IMR-90 (cell line): ENCODE results near the gene BEAN1. TPM values are rescaled to one million over a fixed set of nuclear protein-coding genes. Genes with fewer than 3 reads are reported as not detected.

Experiments used
- ATAC-seq: fragments of 200-7000 bp; cut with Tn5 transposase; 2 replicates; pipeline ENCODE4 v1.9.1; 2020; ENCODE audit warnings: low read depth, mild to moderate bottlenecking, moderate library complexity
- BruUV-seq: library from RNA; stranded (reverse); fragments of 400-500 nt; replicated peaks from 2 replicates; lab custom pipeline; 2021; lab: Mats Ljungman, UMichigan
- CTCF ChIA-PET: fragments of 300-600 bp; formaldehyde crosslinking; extraction: SDS; loops from one replicate; lab custom pipeline; 2021; ENCODE audit warnings: antibody characterized with exemption; lab: Yijun Ruan, JAX
- POLR2A ChIA-PET: fragments of 300-600 bp; sonication (Branson Sonifier 250); formaldehyde crosslinking; loops from one replicate; lab custom pipeline; 2022; ENCODE audit warnings: antibody characterized with exemption; ENCODE audit not compliant: unreplicated experiment; lab: Charles Lee
- DNase-seq: peaks from one replicate; pipeline ENCODE4 v3.0.0; 2013
- H2AFZ ChIP-seq: replicated peaks from 2 replicates; pipeline ENCODE3; 2013; ENCODE audit warnings: low read length, mild to moderate bottlenecking; ENCODE audit not compliant: poor library complexity
- H2AK5ac ChIP-seq: 2 replicates; pipeline ENCODE4 v1.6.1; 2013; ENCODE audit warnings: low read depth, low read length, inconsistent platforms
- H2AK9ac ChIP-seq: replicated peaks from 2 replicates; pipeline ENCODE3; 2013; ENCODE audit warnings: mild to moderate bottlenecking, low read depth, low read length, moderate library complexity; ENCODE audit not compliant: poor library complexity
- H2BK120ac ChIP-seq: 2 replicates; pipeline ENCODE4 v1.6.1; 2013; ENCODE audit warnings: low read depth, low read length, inconsistent platforms
- H2BK15ac ChIP-seq: 3 replicates; pipeline ENCODE4 v1.6.1; 2013; ENCODE audit warnings: low read depth, low read length, inconsistent platforms
- H2BK20ac ChIP-seq: 2 replicates; pipeline ENCODE4 v1.6.1; 2013; ENCODE audit warnings: low read depth, mild to moderate bottlenecking, inconsistent platforms, low read length, moderate library complexity
- H2BK5ac ChIP-seq: 2 replicates; pipeline ENCODE4 v1.6.1; 2013; ENCODE audit warnings: mild to moderate bottlenecking, low read depth, low read length, inconsistent platforms; ENCODE audit not compliant: poor library complexity, severe bottlenecking
- H3K14ac ChIP-seq: replicated peaks from 2 replicates; pipeline ENCODE4 v1.6.1; 2013; ENCODE audit warnings: low read depth, low read length, inconsistent platforms
- H3K18ac ChIP-seq: 2 replicates; pipeline ENCODE4 v1.6.1; 2013; ENCODE audit warnings: low read depth, low read length, control low read depth
- H3K23ac ChIP-seq: 2 replicates; pipeline ENCODE4 v1.6.1; 2013; ENCODE audit warnings: low read depth, low read length, inconsistent platforms
- H3K27ac ChIP-seq: 2 replicates; pipeline ENCODE4 v1.5.1; 2013; ENCODE audit warnings: mild to moderate bottlenecking, control low read depth, low read length; ENCODE audit not compliant: insufficient read depth
- H3K27me3 ChIP-seq: 2 replicates; pipeline ENCODE4 v1.6.1; 2013; ENCODE audit warnings: low read length; ENCODE audit not compliant: control insufficient read depth, insufficient read depth
- H3K36me3 ChIP-seq: 2 replicates; pipeline ENCODE4 v1.6.1; 2013; ENCODE audit warnings: low read length, mixed read lengths; ENCODE audit not compliant: control insufficient read depth, insufficient read depth
- H3K4ac ChIP-seq: 2 replicates; pipeline ENCODE4 v1.6.1; 2013; ENCODE audit warnings: low read depth, low read length, inconsistent platforms
- H3K4me1 ChIP-seq: 2 replicates; pipeline ENCODE4 v1.6.1; 2013; ENCODE audit warnings: low read length, mixed read lengths; ENCODE audit not compliant: control insufficient read depth, insufficient read depth
- H3K4me2 ChIP-seq: 2 replicates; pipeline ENCODE4 v1.6.1; 2013; ENCODE audit warnings: low read depth, mild to moderate bottlenecking, control low read depth, low read length, moderate library complexity
- H3K4me3 ChIP-seq: 2 replicates; pipeline ENCODE4 v1.5.1; 2013; ENCODE audit warnings: low read depth, mild to moderate bottlenecking, control low read depth, low read length, moderate library complexity; ENCODE audit not compliant: insufficient read depth
- H3K56ac ChIP-seq: 2 replicates; pipeline ENCODE4 v1.6.1; 2013; ENCODE audit warnings: low read length, inconsistent platforms; ENCODE audit not compliant: insufficient read depth; ENCODE audit errors: extremely low read depth
- H3K79me1 ChIP-seq, 2 experiments: 2 replicates each; pipeline ENCODE4 v1.6.1; 2013; ENCODE audit warnings: low read length in 2 of 2, inconsistent platforms in 1 of 2, low read depth in 1 of 2
- H3K9ac ChIP-seq: 2 replicates; pipeline ENCODE4 v1.6.1; 2013; ENCODE audit warnings: low read depth, low read length, control low read depth
- H3K9me1 ChIP-seq: 2 replicates; pipeline ENCODE4 v1.6.1; 2013; ENCODE audit warnings: low read length, inconsistent platforms; ENCODE audit not compliant: insufficient read depth
- H3K9me3 ChIP-seq: 2 replicates; pipeline ENCODE4 v1.6.1; 2013; ENCODE audit warnings: low read length; ENCODE audit not compliant: control insufficient read depth, insufficient read depth
- H4K20me1 ChIP-seq: 2 replicates; pipeline ENCODE4 v1.6.1; 2013; ENCODE audit warnings: low read length, inconsistent platforms; ENCODE audit not compliant: insufficient read depth
- H4K5ac ChIP-seq: 2 replicates; pipeline ENCODE4 v1.6.1; 2013; ENCODE audit warnings: mild to moderate bottlenecking, low read depth, low read length, control low read depth
- H4K8ac ChIP-seq, 2 experiments: 2 replicates each; pipeline ENCODE4 v1.6.1; 2013; ENCODE audit warnings: low read depth in 2 of 2, low read length in 2 of 2, control low read depth in 1 of 2, inconsistent platforms in 1 of 2
- H4K91ac ChIP-seq: 2 replicates; pipeline ENCODE4 v1.6.1; 2013; ENCODE audit warnings: low read depth, low read length, inconsistent platforms; ENCODE audit not compliant: insufficient read depth
- CEBPB ChIP-seq: IDR thresholded peaks from 2 replicates; pipeline ENCODE4 v1.6.1; 2012; ENCODE audit warnings: low read depth, low read length, improper control_type of control experiment
- MAZ ChIP-seq: IDR thresholded peaks from 2 replicates; pipeline ENCODE4 v1.6.1; 2012; ENCODE audit warnings: low read depth, mild to moderate bottlenecking, low read length, improper control_type of control experiment, moderate library complexity, borderline replicate concordance
- NFE2L2 ChIP-seq: fragments of 150-350 bp; IDR thresholded peaks from 2 replicates; pipeline ENCODE4 v1.6.1; 2016; ENCODE audit warnings: low read depth, mild to moderate bottlenecking, low read length
- WGBS, 2 experiments: methylation state at CpG; one replicate each; pipeline versions ENCODE4 v1.1.5 to v1.1.7; 2013; ENCODE audit warnings: missing lambda C conversion rate in 2 of 2; ENCODE audit not compliant: insufficient read length in 1 of 2; ENCODE audit errors: extremely low coverage in 2 of 2; 5-methylcytosine and 5-hydroxymethylcytosine counted together
- dilution Hi-C: fragments of 300-500 bp; cut with HindIII; formaldehyde crosslinking; loops from one replicate; pipeline ENCODE4 v1.14.3; 2018; ENCODE audit warnings: low sequenced_read_pairs; ENCODE audit not compliant: unreplicated experiment
- in situ Hi-C: fragments of 300-500 bp; cut with MboI; formaldehyde crosslinking; loops from 3 replicates; pipeline ENCODE4 v1.14.3; 2019; ENCODE audit warnings: low sequenced_read_pairs, inconsistent platforms, mixed read lengths
- intact Hi-C: fragments of 100-400 bp; cut with micrococcal nuclease; formaldehyde crosslinking; loops from 2 replicates; pipeline ENCODE4 v1.10.0; 2022
- polyA plus RNA-seq, 3 experiments: library from polyadenylated mRNA; depleted of rRNA; stranded (reverse); fragments of >200 nt; gene quantifications; 2 replicates each; pipeline ENCODE4 v1.2.3, GENCODE V29; 2012; ENCODE audit warnings: low replicate concordance in 1 of 3
- total RNA-seq: library from RNA; depleted of rRNA; stranded (reverse); fragments of >200 nt; gene quantifications from 2 replicates; pipeline ENCODE4 v1.2.3, GENCODE V29; 2012

BEAN1 gene
- total and polyA plus RNA-seq, 2 of the 4 experiments (the other 2 are of a cell fraction) = not detected

GRCh38 chr16:66400503-66401380 lies 26.4 kb upstream of the BEAN1 start:
- ChIA-PET CTCF (no interaction called here), POLR2A (no interaction called here)
- no peak for TF ChIP-seq MAZ
- TF ChIP-seq CEBPB = no peak
- TF ChIP-seq NFE2L2 = no peak
- DNase-seq = no peak
- Histone ChIP-seq H2BK15ac (no peak overlapping the region), H3K4ac (no peak overlapping the region), H3K14ac (no peak overlapping the region), H3K27me3 (peaks cover 36% of the 10 kb centered on the region), H2AFZ (no peak overlapping the region), H3K27ac (no peak overlapping the region), H4K91ac (no peak overlapping the region), H3K4me3 (no peak overlapping the region), H3K9me1 (no peaks in the 10 kb centered on the region), H2BK120ac (no peak overlapping the region), H2AK9ac (no peak overlapping the region), H3K4me2 (no peak overlapping the region), H3K23ac (no peak overlapping the region), H3K79me1 (no peaks in the 10 kb centered on the region), H2AK5ac (no peak overlapping the region), H2BK5ac (no peak overlapping the region), H3K9me3 (peaks cover 2% of the 10 kb centered on the region; the same call in 1 of the 2 replicates), H3K4me1 (no peaks in the 10 kb centered on the region), H4K20me1 (no peaks in the 10 kb centered on the region), H3K18ac (no peak overlapping the region), H3K56ac (no peak overlapping the region), H2BK20ac (no peak overlapping the region), H4K8ac (no peak overlapping the region), H4K5ac (no peak overlapping the region), H3K9ac (no peak overlapping the region), H3K36me3 (no peaks in the 10 kb centered on the region)
- BruUV-seq = no TSS peak
- intact Hi-C loops = loop anchor here (10.0 kb wide), 1 partner anchor 344 kb away; no protein-coding TSS in a partner anchor
- dilution Hi-C loops = no loop called here
- no peak for ATAC-seq
- in situ Hi-C loops = loop anchor here (10.0 kb wide), 1 partner anchor 464 kb away; no protein-coding TSS in a partner anchor
- WGBS, 2 experiments = 92% methylated on average over 5 of the region's 20 CpGs; no CpG with 5 or more reads in 1 of the 2 experiments
